Suprapubic skin (tissue), 4 donors: ENCODE results near the gene NFU1.

ENCODE experiments used
- CTCF ChIP-seq, 2 donors: fragments of 200-600 bp in 1 of 2; fragments of 450-650 bp in 1 of 2; sonication (generic) in 1 of 2; IDR thresholded peaks; one replicate each; pipeline ENCODE4 v1.5.1; 2016 to 2019; ENCODE audit warnings: antibody characterized with exemption in 2 of 2, mild to moderate bottlenecking in 1 of 2, moderate library complexity in 1 of 2
- EP300 ChIP-seq: sonication (generic); formaldehyde crosslinking; IDR thresholded peaks from one replicate; pipeline ENCODE4 v1.6.1; 2017; ENCODE audit warnings: antibody characterized with exemption
- POLR2A ChIP-seq, 2 donors: fragments of 450-650 bp; IDR thresholded peaks; one replicate each; pipeline ENCODE4 v1.6.1; 2017; ENCODE audit warnings: antibody characterized with exemption in 2 of 2, mild to moderate bottlenecking in 2 of 2, moderate library complexity in 2 of 2
- POLR2AphosphoS5 ChIP-seq, 3 donors: sonication (generic); formaldehyde crosslinking; IDR thresholded peaks; one replicate each; pipeline ENCODE4 v1.6.1; 2017; ENCODE audit warnings: antibody characterized with exemption in 3 of 3

- TF ChIP-seq CTCF (IDR thresholded peaks at IDR 0.05), result no peak
- TF ChIP-seq POLR2A (IDR thresholded peaks at IDR 0.05), result no peak
- TF ChIP-seq EP300, result no peak
- TF ChIP-seq POLR2AphosphoS5 (IDR thresholded peaks at IDR 0.05), result no peak
Observed at GRCh38 chr2:69358914-69359313, 78.3 kb downstream of the NFU1 start.
